Cardiac muscle cell (in vitro differentiated cells and primary cell): Measurements from ENCODE around the gene OXTR. TPM values are rescaled to one million over a fixed set of nuclear protein-coding genes. Genes with fewer than 3 reads are reported as not detected.
A peak's percentile ranks its signal among the peaks of the same experiment; 100 is the strongest.

Source experiments
- DNase-seq, 2 donors: peaks; one replicate each; pipeline versions ENCODE4 v3.0.0 to v3.0.0-alpha.2; 2010 to 2017; ENCODE audit warnings: low read depth in 1 of 2, low spot score in 1 of 2
- H3K27ac ChIP-seq: fragments of 200-600 bp; sonication (generic); 2 replicates; pipeline ENCODE4 v1.5.1; 2016
- H3K27me3 ChIP-seq: fragments of 200-600 bp; sonication (generic); 2 replicates; pipeline ENCODE4 v1.6.0; 2016; ENCODE audit warnings: control low read depth
- H3K36me3 ChIP-seq: fragments of 200-600 bp; sonication (generic); 2 replicates; pipeline ENCODE4 v1.5.1; 2016; ENCODE audit warnings: control low read depth
- H3K4me1 ChIP-seq: fragments of 200-600 bp; sonication (generic); 2 replicates; pipeline ENCODE4 v1.8.1; 2017; ENCODE audit warnings: low read depth, mild to moderate bottlenecking, mixed run types
- H3K4me3 ChIP-seq: fragments of 200-600 bp; sonication (generic); 2 replicates; pipeline ENCODE4 v1.5.1; 2016; ENCODE audit warnings: mild to moderate bottlenecking
- H3K9me3 ChIP-seq: fragments of 200-600 bp; sonication (generic); 2 replicates; pipeline ENCODE4 v1.5.1; 2017; ENCODE audit warnings: low read depth, mild to moderate bottlenecking, control low read depth
- polyA plus RNA-seq: library from polyadenylated mRNA; unstranded; fragments of >200 nt; fragmentation: Nextera tagmentation; extraction: Ambion mirVana; gene quantifications from 2 replicates; pipeline ENCODE4 v1.2.1, GENCODE V29; 2016
- total RNA-seq: library from RNA; depleted of rRNA; stranded (reverse); fragments of >200 nt; gene quantifications from 2 replicates; pipeline ENCODE4 v1.2.3, GENCODE V29; 2016
- TF ChIP-seq, protein P1 (sequence below): IDR thresholded peaks from 2 replicates; pipeline ENCODE4 v1.5.1; 2012; ENCODE audit warnings: low read depth, mild to moderate bottlenecking, low read length

OXTR gene
- total and polyA plus RNA-seq, 2 experiments from 2014 or later: 0.64 to 1.9 TPM

DNA sequence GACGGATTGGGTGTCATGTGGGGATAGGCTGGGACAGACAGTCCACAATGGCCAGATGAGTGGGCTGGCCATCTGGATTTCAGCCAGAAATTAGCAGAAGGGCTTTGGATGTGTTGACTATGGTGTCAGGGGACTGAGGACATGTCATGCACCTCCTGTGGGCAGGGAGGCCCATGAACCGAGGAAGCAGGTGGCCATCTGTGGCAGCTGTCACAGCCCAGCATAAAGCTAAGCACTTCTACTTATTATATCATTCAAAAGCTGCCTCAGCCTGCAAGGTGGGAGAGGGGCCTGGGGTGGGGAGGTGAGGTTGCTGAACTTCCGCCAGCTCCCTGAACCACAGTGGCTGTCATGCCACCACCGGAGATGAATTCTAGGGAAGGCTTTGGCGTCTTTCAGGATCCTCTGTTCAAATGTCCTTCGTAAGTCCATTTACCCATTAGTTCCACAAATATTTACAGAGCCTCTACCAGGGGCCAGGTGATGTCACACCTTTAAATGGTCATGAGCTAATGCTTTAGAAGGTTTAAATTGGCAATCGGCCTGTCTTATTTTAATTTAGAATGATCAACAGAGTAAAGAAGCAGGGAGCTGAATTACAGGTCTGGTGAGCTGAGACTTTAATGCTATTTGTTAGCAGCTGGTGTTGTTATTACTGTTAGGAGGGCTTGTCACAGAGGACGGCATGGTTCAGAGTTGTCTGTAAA is 59.5 kb downstream of the OXTR start:
- peaks cover 39% of the 10 kb centered on the region for H3K27me3 ChIP-seq
- TF ChIP-seq, protein P1, sequence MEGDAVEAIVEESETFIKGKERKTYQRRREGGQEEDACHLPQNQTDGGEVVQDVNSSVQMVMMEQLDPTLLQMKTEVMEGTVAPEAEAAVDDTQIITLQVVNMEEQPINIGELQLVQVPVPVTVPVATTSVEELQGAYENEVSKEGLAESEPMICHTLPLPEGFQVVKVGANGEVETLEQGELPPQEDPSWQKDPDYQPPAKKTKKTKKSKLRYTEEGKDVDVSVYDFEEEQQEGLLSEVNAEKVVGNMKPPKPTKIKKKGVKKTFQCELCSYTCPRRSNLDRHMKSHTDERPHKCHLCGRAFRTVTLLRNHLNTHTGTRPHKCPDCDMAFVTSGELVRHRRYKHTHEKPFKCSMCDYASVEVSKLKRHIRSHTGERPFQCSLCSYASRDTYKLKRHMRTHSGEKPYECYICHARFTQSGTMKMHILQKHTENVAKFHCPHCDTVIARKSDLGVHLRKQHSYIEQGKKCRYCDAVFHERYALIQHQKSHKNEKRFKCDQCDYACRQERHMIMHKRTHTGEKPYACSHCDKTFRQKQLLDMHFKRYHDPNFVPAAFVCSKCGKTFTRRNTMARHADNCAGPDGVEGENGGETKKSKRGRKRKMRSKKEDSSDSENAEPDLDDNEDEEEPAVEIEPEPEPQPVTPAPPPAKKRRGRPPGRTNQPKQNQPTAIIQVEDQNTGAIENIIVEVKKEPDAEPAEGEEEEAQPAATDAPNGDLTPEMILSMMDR: no peak
- no peaks in the 10 kb centered on the region for H3K36me3 ChIP-seq
- H3K27ac ChIP-seq: no peak overlapping the region
- H3K9me3 ChIP-seq: no peaks in the 10 kb centered on the region
- no peak overlapping the region for H3K4me3 ChIP-seq
- H3K4me1 ChIP-seq: no peaks in the 10 kb centered on the region
- DNase-seq: no peak

DNA sequence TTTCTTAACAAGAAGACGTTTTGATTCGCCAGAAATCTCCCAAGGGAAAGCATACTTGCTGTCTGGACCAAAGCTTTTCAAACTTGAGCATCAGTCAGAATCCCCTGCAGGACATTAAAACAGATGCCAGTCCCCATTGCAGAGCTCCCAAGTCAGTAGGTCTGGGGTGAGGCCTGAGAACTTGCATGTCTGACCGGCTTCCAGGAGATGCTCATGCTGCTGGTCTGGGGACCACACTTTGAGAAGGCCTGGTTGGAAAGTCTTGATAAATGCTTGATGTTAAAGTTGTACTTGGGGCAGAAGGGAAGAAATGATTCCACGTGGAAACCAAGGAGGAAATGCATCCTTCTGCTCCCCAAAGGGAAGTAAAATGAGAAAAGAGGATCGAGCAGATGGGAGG is 60.1 kb downstream of the OXTR start:
- Histone ChIP-seq H3K27ac (no peak overlapping the region), H3K9me3 (no peaks in the 10 kb centered on the region), H3K27me3 (peaks cover 39% of the 10 kb centered on the region), H3K4me3 (no peak overlapping the region), H3K4me1 (no peaks in the 10 kb centered on the region), H3K36me3 (no peaks in the 10 kb centered on the region)
- TF ChIP-seq, protein P1: no peak
- DNase-seq: no peak

DNA sequence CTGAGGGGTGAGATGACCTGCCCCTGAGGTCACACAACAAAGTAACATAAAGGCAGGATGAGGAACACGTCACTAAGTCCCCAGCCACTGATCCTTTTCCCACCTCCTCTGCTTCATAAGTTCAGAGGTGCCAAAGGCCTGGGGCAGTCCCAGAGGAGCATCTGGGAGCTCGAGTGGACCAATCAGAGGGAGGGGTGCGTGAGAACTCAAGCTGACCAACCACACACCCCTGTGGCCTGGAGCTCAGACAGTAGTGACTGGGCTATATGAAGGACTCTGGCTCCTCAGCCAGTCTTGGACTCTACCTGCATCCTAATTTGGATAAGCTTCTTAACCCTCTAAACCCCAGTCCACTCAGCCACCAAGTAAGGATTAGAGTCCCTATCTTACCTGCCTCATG is 63.8 kb downstream of the OXTR start:
- TF ChIP-seq, protein P1: no peak
- Histone ChIP-seq H3K9me3 (no peaks in the 10 kb centered on the region), H3K4me3 (no peak overlapping the region), H3K27ac (no peak overlapping the region), H3K4me1 (no peaks in the 10 kb centered on the region), H3K27me3 (peaks cover 21% of the 10 kb centered on the region), H3K36me3 (no peaks in the 10 kb centered on the region)
- DNase-seq: no peak

DNA sequence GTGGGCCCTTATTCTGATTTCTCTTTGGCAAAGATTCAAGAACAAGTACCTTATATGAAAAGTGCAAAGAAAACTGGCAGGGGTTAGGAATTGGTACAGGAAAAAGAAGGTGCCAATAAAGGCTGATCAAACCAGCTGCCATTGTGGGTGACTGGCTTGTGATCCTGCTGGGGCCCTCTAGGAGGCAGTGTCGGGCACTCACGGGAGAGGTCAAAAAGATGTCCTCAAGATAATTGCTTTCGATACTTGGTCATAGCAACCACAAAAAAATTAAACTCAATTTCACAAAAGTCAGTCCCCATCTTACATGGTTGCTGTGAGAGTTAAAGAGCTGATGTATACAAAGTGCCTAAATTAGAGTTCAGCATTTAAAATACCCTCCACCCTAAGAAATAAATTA is 66.9 kb downstream of the OXTR start:
- Histone ChIP-seq H3K4me3 (no peak overlapping the region), H3K27ac (no peak overlapping the region)

More for the DNA sequence above, 66.9 kb downstream of the OXTR start:
- Histone ChIP-seq H3K27me3 (peaks cover 9% of the 10 kb centered on the region), H3K9me3 (no peaks in the 10 kb centered on the region), H3K36me3 (no peaks in the 10 kb centered on the region), H3K4me1 (no peaks in the 10 kb centered on the region)
- DNase-seq: no peak
- TF ChIP-seq, protein P1: peak; percentile 15

Other genes with a start within 250 kb of the OXTR start
- 0.33 and 0.53 TPM in 2 replicates for gene SSUH2, start 124.8 kb downstream of the OXTR start, total RNA-seq
- gene SSUH2, start 124.8 kb downstream of the OXTR start, polyA plus RNA-seq: not detected in 2 replicates
- gene CAV3, start 35.8 kb downstream of the OXTR start, total RNA-seq: 0.09 and 0.67 TPM in 2 replicates
- 0.39 and 0.77 TPM in 2 replicates for gene CAV3, start 35.8 kb downstream of the OXTR start, polyA plus RNA-seq
- gene RAD18, start 193.9 kb upstream of the OXTR start, total RNA-seq: 4.8 and 5.9 TPM in 2 replicates
- 7.8 and 12.4 TPM in 2 replicates for gene RAD18, start 193.9 kb upstream of the OXTR start, polyA plus RNA-seq